T-helper 17 cell (primary cell): Measurements from ENCODE around the gene RNF39. TPM values are rescaled to one million over a fixed set of nuclear protein-coding genes. Genes with fewer than 3 reads are reported as not detected.
"Not testable (repeated sequence)": the region's sequence is repeated elsewhere in the genome, so short reads cannot be mapped to it uniquely, and the experiment has no call there.

ENCODE experiments used
- ATAC-seq: fragments of 150-1000 bp; cut with Tn5 transposase; 2 replicates; pipeline ENCODE4 v1.10.0; 2021; ENCODE audit warnings: mild to moderate bottlenecking, moderate library complexity
- DNase-seq, 3 donors: peaks; one replicate each; pipeline versions ENCODE4 v3.0.0 to v3.0.0-alpha.2; 2020 to 2021
- H3K9me3 ChIP-seq: one replicate; pipeline ENCODE4 v1.7.0; 2013; ENCODE audit warnings: low read length, mild to moderate bottlenecking; ENCODE audit not compliant: control insufficient read depth, poor library complexity, severe bottlenecking
- H3K27ac Mint-ChIP-seq: one replicate; pipeline ENCODE4 v1.8.0; 2022; ENCODE audit warnings: mild to moderate bottlenecking, moderate library complexity, mixed read lengths
- H3K27me3 Mint-ChIP-seq: one replicate; pipeline ENCODE4 v1.8.0; 2022; ENCODE audit warnings: mixed read lengths
- H3K36me3 Mint-ChIP-seq: one replicate; pipeline ENCODE4 v1.8.0; 2022; ENCODE audit warnings: low read depth, mixed read lengths
- H3K4me1 Mint-ChIP-seq: one replicate; pipeline ENCODE4 v1.8.0; 2022; ENCODE audit warnings: mild to moderate bottlenecking, mixed read lengths
- H3K4me3 Mint-ChIP-seq: one replicate; pipeline ENCODE4 v1.8.0; 2022; ENCODE audit warnings: mild to moderate bottlenecking, moderate library complexity, mixed read lengths
- total RNA-seq, 4 donors: library from RNA in 2 of 4; stranded (reverse) in 2 of 4; gene quantifications; one replicate each; pipeline ENCODE4 v1.2.3 and lab custom pipeline; 2022 to 2026

Gene RNF39
- total RNA-seq, 2 donors from 2014 or later, result not detected

DNA sequence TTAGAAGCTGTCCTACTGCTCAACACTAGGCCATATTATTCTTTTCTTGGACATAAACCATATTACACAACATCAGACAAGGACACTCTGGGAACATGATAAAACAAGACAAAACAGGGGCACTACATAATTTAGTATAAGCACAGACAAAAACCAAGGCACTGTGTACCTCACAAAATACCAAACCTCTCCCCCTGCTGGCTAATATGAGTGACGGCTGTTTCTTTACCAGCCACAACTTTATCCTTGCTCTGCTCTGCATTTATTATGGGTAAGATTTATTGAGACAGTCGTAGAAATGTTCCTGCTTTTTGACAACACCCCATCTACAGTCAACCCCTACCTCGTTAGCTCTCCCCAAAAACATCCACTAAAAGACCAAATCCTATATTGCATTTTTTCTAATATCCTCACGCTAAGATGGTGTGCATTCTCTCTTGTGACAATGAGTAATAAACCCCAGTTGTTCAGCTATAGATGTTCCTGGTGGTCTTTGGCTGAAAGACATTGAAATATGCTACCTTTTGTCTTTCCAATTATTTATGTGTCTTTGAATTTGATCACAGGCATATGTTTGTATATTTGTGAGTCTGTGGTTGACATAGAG is 38.3 kb downstream of the RNF39 start:
- H3K27ac Mint-ChIP-seq, result peak overlapping the region; percentile 49
- H3K4me1 Mint-ChIP-seq, result peaks cover 2% of the 10 kb centered on the region
- no peaks in the 10 kb centered on the region for H3K27me3 Mint-ChIP-seq
- H3K4me3 Mint-ChIP-seq, result no peak overlapping the region
- H3K36me3 Mint-ChIP-seq, result peaks cover 3% of the 10 kb centered on the region
- DNase-seq (no peak), ATAC-seq (peak; percentile 41)
- H3K9me3 ChIP-seq, result no peaks in the 10 kb centered on the region

DNA sequence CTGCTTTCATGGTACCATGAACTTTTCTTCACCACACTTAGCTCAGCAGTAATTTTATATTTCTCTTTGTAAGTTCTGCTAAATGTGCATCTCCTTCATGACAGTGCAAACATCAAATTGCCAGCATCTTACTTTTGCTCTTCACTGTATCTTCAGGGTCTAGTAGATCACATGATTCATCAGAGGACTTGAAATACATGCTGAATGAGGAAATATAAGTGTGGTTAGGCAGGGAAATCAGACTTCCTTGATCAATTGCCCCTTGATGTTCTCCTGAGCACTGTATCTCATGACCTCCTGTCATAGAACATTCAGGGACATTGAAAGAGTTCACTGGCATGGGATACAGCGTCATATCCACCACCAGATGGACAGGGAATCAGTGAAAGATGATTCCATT is 39.8 kb downstream of the RNF39 start:
- Mint-ChIP-seq H3K27ac (no peak overlapping the region), H3K4me1 (no peaks in the 10 kb centered on the region), H3K27me3 (no peaks in the 10 kb centered on the region), H3K4me3 (no peak overlapping the region), H3K36me3 (peaks cover 3% of the 10 kb centered on the region)
- DNase-seq (no peak), ATAC-seq (no peak)
- H3K9me3 ChIP-seq, result no peaks in the 10 kb centered on the region

DNA sequence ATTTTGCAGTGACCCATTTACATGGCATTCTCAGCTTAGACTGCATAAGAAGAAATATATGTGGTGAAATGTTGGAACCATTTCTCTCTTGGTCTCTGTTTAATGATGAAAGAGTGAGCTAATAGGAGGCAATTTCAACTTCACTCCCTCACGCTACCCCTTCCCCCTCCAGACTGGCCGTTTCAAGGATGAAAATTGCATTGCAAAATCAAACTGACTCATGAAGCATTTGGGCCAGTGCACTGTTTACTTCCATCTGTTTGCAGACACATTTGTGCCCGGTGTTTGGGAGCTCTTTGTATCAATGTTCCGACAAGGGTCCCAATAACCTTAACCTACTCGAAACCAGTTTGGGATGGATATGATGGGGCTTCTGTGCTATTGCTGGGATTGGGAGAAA is 42.1 kb downstream of the RNF39 start:
- H3K27ac Mint-ChIP-seq, DNase-seq, H3K4me1 Mint-ChIP-seq, H3K27me3 Mint-ChIP-seq, H3K36me3 Mint-ChIP-seq, H3K9me3 ChIP-seq, ATAC-seq, H3K4me3 Mint-ChIP-seq: not testable (repeated sequence)

DNA sequence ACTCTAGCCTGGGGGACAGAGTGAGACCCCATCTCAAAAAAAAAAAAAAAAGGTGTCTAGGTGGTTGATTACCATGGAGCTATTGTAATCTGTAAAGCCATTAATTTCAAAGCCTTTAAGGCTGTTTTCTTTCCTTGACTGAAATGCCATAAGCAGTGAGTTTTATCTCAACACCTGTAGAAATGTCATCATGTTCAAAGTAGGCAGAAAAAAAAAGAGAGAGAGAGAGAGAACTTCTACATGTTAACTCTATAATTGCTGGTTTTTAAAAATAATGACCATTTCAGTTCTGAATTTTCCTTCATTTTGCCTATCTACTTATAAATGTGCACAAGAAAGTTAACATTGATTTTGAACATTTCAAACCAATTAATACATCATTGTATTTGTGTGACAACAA is 44.2 kb downstream of the RNF39 start:
- DNase-seq (no peak), ATAC-seq (no peak)
- Mint-ChIP-seq H3K27ac (no peak overlapping the region), H3K4me1 (no peaks in the 10 kb centered on the region), H3K4me3 (no peak overlapping the region), H3K27me3 (no peaks in the 10 kb centered on the region), H3K36me3 (peaks cover 5% of the 10 kb centered on the region)
- no peaks in the 10 kb centered on the region for H3K9me3 ChIP-seq

DNA sequence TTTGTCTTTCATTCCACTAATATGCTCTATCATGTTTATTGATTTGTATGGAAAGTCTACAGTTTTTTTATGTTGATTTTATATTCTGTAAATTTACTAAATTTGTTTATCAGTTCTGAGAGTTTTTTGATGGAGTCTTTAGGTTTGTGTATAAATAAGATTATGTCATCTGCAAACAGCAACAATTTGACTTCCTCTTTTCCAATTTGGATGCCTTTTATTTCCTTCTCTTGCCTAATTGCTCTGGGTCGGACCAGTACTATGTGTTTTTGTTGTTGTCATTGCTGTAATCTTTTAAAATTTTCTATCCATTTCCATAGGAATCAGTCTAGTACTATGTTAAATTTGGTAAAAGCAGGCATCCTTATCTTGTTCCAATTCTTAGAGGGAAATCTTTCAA is 46.0 kb downstream of the RNF39 start:
- Mint-ChIP-seq H3K27me3 (no peaks in the 10 kb centered on the region), H3K4me3 (no peak overlapping the region), H3K27ac (no peak overlapping the region), H3K4me1 (no peaks in the 10 kb centered on the region), H3K36me3 (peaks cover 2% of the 10 kb centered on the region)
- DNase-seq, result no peak
- ATAC-seq, result no peak
- H3K9me3 ChIP-seq, result no peaks in the 10 kb centered on the region

DNA sequence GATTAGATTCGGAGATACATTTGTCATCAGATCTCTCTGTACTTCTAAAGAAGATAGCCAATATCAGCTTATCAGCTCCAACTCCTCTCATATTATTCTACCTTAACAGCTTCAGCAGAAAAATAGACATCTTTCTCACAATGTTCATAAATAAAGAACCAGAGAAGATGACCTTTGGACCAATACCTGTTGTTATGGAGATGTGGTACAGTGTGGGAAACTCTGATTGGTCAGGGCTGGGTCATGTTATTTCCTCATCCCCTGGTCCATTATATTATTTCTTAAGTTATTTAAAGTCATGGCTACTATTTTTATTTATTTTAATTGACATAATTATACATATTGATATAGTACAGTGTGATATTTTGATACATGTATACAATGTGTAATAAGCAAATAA is 50.4 kb downstream of the RNF39 start:
- no peaks in the 10 kb centered on the region for H3K9me3 ChIP-seq
- H3K4me3 Mint-ChIP-seq, result no peak overlapping the region
- DNase-seq, result no peak
- no peak overlapping the region for H3K27ac Mint-ChIP-seq
- no peak for ATAC-seq
- no peaks in the 10 kb centered on the region for H3K4me1 Mint-ChIP-seq
- H3K27me3 Mint-ChIP-seq, result no peaks in the 10 kb centered on the region
- H3K36me3 Mint-ChIP-seq, result peaks cover 2% of the 10 kb centered on the region

DNA sequence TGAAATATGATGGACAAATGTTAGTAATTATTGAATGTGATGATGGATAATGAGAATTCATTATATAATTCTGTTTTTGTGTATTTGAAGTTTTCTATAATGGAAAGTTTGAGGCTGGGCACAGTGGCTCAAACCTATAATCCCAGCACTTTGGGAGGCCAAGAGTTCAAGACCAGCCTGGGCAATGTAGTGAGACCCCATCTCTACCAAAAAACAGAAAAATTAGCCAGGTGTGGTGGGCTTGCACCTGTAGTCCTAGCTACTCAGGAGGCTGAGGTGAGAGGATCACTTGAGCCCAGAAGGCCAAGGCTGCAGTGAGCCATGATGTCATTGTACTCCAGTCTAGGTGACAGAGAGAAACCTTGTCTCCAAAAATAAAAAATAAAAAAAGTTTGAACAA is 52.9 kb downstream of the RNF39 start:
- ATAC-seq, DNase-seq, H3K4me1 Mint-ChIP-seq, H3K36me3 Mint-ChIP-seq, H3K27me3 Mint-ChIP-seq, H3K27ac Mint-ChIP-seq, H3K9me3 ChIP-seq, H3K4me3 Mint-ChIP-seq: not testable (repeated sequence)

DNA sequence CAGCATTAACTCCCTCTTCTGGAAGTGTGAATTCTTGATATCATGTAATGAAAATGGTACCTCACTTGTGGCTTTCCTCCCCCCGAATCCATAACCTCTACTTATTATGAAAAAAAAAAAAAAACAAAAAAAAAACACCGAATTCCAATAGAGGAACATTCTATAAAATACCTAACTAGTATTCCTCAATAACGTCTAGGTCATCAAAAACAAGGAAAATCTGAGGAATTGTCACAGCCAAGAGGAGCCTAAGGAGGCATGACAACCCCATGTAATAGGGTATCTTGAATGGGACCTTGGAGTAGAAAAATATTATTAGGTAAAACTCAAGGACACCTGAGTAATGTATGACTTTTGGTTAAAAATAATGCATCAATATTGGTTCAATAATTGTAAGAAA is 53.4 kb downstream of the RNF39 start:
- Mint-ChIP-seq H3K4me3 (no peak overlapping the region), H3K36me3 (peaks cover 2% of the 10 kb centered on the region), H3K27me3 (no peaks in the 10 kb centered on the region), H3K27ac (no peak overlapping the region), H3K4me1 (no peaks in the 10 kb centered on the region)
- H3K9me3 ChIP-seq, result no peaks in the 10 kb centered on the region
- ATAC-seq, result no peak
- no peak for DNase-seq

DNA sequence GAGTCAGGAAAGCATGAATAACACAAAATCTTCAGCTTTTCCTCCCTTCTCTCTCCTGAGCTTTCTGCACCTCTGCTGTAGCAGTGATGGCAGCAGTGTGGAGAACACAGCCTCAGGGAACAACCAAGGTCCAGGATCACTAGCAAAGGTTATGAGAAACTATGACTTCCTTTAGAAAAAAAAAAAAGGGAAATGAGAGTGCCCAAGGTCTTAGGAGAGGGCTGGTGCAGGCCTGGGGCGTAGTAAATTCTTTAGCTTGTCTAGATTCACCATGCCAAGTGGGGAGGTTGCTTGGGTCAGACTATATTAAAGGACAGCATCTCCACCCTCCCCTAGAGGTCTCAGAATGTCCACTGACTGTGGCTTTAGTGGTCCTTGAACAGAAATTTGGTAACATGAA is 54.9 kb downstream of the RNF39 start:
- no peak overlapping the region for H3K27ac Mint-ChIP-seq
- no peak overlapping the region for H3K4me3 Mint-ChIP-seq
- no peak for ATAC-seq
- DNase-seq, result no peak
- H3K4me1 Mint-ChIP-seq, result no peaks in the 10 kb centered on the region
- no peaks in the 10 kb centered on the region for H3K27me3 Mint-ChIP-seq
- H3K36me3 Mint-ChIP-seq, result peaks cover 2% of the 10 kb centered on the region
- no peaks in the 10 kb centered on the region for H3K9me3 ChIP-seq

Other genes with a start within 250 kb of the RNF39 start
- under 1 TPM in 1 of 2 donors, not detected in 1; 0.85 TPM for gene HLA-G, start 247.9 kb downstream of the RNF39 start, total RNA-seq
- gene HLA-A, start 133.2 kb downstream of the RNF39 start, total RNA-seq, result 1,000 to 10,000 TPM; 1,960 to 2,242 TPM
- gene POLR1H, start 14.5 kb downstream of the RNF39 start, total RNA-seq, result 10 to 100 TPM; 28.9 to 31.7 TPM
- 10 to 100 TPM; 52.1 to 52.4 TPM for gene PPP1R11, start 8.6 kb downstream of the RNF39 start, total RNA-seq
- not detected for gene TRIM31, start 37.3 kb upstream of the RNF39 start, total RNA-seq
- 1 to 10 TPM in 1 of 2 donors, under 1 TPM in 1; 0.22 to 3.5 TPM for gene TRIM40, start 60.4 kb upstream of the RNF39 start, total RNA-seq
- gene TRIM10, start 85.4 kb upstream of the RNF39 start, total RNA-seq, result under 1 TPM in 1 of 2 donors, not detected in 1; 0.37 TPM
- gene TRIM15, start 87.8 kb upstream of the RNF39 start, total RNA-seq, result not detected
- gene TRIM26, start 137.6 kb upstream of the RNF39 start, total RNA-seq, result 10 to 100 TPM; 51.2 to 63.1 TPM